Gastrocnemius medialis (tissue), 4 donors: ENCODE measurements around the gene KLF2.

Experiments used
- POLR2A ChIP-seq, 2 donors: fragments of 450-650 bp; IDR thresholded peaks; one replicate each; pipeline ENCODE4 v1.6.1; 2017; ENCODE audit warnings: antibody characterized with exemption in 2 of 2, mild to moderate bottlenecking in 2 of 2, moderate library complexity in 2 of 2
- TF ChIP-seq, protein P1 (sequence below), 5 experiments: fragments of 450-650 bp in 3 of 5; fragments of 200-600 bp in 2 of 5; sonication (generic) in 2 of 5; IDR thresholded peaks in 4 of 5; conservative IDR thresholded peaks in 1 of 5; 1 replicate in 4 of 5; 2 replicates in 1 of 5; pipeline ENCODE4 v1.5.1; 2016 to 2019; ENCODE audit warnings: antibody characterized with exemption in 5 of 5, mild to moderate bottlenecking in 3 of 5, moderate library complexity in 3 of 5

DNA sequence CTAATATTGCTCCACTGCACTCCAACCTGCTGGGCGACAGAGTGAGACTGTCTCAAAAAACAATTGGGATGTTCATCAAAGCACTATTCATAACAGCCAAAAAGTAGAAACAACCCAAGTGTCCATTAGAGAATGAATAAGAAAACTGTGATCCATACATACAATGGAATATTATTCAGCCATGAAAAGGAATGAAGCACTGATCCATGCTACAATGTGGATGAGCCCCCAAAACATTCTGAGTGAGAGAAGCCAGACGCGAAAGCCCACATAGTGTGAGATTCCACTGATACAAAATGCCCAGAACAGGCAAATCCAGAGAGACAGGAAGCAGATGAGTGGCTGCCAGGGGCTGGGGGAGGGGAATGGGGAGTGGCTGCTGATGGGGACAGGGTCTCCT, 16.0 kb downstream of the KLF2 start:
- TF ChIP-seq POLR2A (IDR thresholded peaks at IDR 0.05) = no peak
- TF ChIP-seq, protein P1, sequence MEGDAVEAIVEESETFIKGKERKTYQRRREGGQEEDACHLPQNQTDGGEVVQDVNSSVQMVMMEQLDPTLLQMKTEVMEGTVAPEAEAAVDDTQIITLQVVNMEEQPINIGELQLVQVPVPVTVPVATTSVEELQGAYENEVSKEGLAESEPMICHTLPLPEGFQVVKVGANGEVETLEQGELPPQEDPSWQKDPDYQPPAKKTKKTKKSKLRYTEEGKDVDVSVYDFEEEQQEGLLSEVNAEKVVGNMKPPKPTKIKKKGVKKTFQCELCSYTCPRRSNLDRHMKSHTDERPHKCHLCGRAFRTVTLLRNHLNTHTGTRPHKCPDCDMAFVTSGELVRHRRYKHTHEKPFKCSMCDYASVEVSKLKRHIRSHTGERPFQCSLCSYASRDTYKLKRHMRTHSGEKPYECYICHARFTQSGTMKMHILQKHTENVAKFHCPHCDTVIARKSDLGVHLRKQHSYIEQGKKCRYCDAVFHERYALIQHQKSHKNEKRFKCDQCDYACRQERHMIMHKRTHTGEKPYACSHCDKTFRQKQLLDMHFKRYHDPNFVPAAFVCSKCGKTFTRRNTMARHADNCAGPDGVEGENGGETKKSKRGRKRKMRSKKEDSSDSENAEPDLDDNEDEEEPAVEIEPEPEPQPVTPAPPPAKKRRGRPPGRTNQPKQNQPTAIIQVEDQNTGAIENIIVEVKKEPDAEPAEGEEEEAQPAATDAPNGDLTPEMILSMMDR (IDR thresholded peaks at IDR 0.05 in 4 of 5, conservative IDR thresholded peaks at IDR 0.05 in 1 of 5) = no peak
